Measurements from ENCODE around the gene ARHGAP25. TPM values are rescaled to one million over a fixed set of nuclear protein-coding genes. Genes with fewer than 3 reads are reported as not detected.

Gene ARHGAP25
- total RNA-seq, 1 donor from 2014 or later, result 5.8 TPM

GRCh38 chr2:68791914-68792313 is 57.3 kb downstream of the ARHGAP25 start:
- no peak overlapping the region for H3K4me2 ChIP-seq
- Mint-ChIP-seq H3K4me3 (no peak overlapping the region), H3K27ac (no peak overlapping the region), H3K36me3 (no peaks in the 10 kb centered on the region), H3K9me3 (no peaks in the 10 kb centered on the region), H3K27me3 (ENCODE audit: insufficient read depth, low read depth) (peaks cover 3% of the 10 kb centered on the region), H3K4me1 (no peaks in the 10 kb centered on the region)
- no peaks in the 10 kb centered on the region for H3K9me3 ChIP-seq (ENCODE audit: low read depth)
- no peak overlapping the region for H3K27ac ChIP-seq
- H2AFZ ChIP-seq (replicated peaks), result no peak overlapping the region
- H3K27me3 ChIP-seq, result no peaks in the 10 kb centered on the region
- no peaks in the 10 kb centered on the region for H3K4me1 ChIP-seq
- no peaks in the 10 kb centered on the region for H4K20me1 ChIP-seq (ENCODE audit: low read depth)
- no peak overlapping the region for H3K9ac ChIP-seq
- TF ChIP-seq CTCF (IDR thresholded peaks at IDR 0.05) (no peak), EZH2phosphoT487 (IDR thresholded peaks at IDR 0.05) (no peak)
- H3K4me3 ChIP-seq, result no peak overlapping the region
- H3F3A ChIP-seq (ENCODE audit: low read depth), result no peaks in the 10 kb centered on the region
- H3K36me3 ChIP-seq, result no peaks in the 10 kb centered on the region
- no peak for DNase-seq (ENCODE audit: low spot score)
- no peaks in the 10 kb centered on the region for H3K79me2 ChIP-seq (ENCODE audit: low read depth)

- H4K20me1 ChIP-seq (ENCODE audit: low read depth), result no peaks in the 10 kb centered on the region
- H3K36me3 Mint-ChIP-seq, result no peaks in the 10 kb centered on the region
- no peak overlapping the region for H2AFZ ChIP-seq (replicated peaks)
- no peak overlapping the region for H3K4me3 Mint-ChIP-seq
- H3K4me2 ChIP-seq, result no peak overlapping the region
- no peak for DNase-seq (ENCODE audit: low spot score)
- no peaks in the 10 kb centered on the region for H3K27me3 ChIP-seq
- H3K36me3 ChIP-seq, result no peaks in the 10 kb centered on the region
- no peaks in the 10 kb centered on the region for H3K4me1 ChIP-seq
- peaks cover 3% of the 10 kb centered on the region for H3K27me3 Mint-ChIP-seq (ENCODE audit: insufficient read depth, low read depth)
- H3K27ac Mint-ChIP-seq, result no peak overlapping the region
- TF ChIP-seq CTCF (IDR thresholded peaks at IDR 0.05) (no peak), EZH2 (IDR thresholded peaks at IDR 0.05) (no peak), EZH2phosphoT487 (IDR thresholded peaks at IDR 0.05) (no peak)
- no peak overlapping the region for H3K4me3 ChIP-seq
- H3K9ac ChIP-seq, result no peak overlapping the region
- H3K79me2 ChIP-seq (ENCODE audit: low read depth), result no peaks in the 10 kb centered on the region
- no peaks in the 10 kb centered on the region for H3K9me3 Mint-ChIP-seq
- no peaks in the 10 kb centered on the region for H3K4me1 Mint-ChIP-seq
- H3K9me3 ChIP-seq (ENCODE audit: low read depth), result no peaks in the 10 kb centered on the region
- H3K27ac ChIP-seq, result no peak overlapping the region
- H3F3A ChIP-seq (ENCODE audit: low read depth), result no peaks in the 10 kb centered on the region
Observed at GRCh38 chr2:68792751-68793150, 58.1 kb downstream of the ARHGAP25 start.

GRCh38 chr2:68796295-68796905 is 61.8 kb downstream of the ARHGAP25 start:
- H3K4me1 ChIP-seq, result peaks cover 7% of the 10 kb centered on the region
- DNase-seq (ENCODE audit: low spot score), result no peak
- Mint-ChIP-seq H3K27ac (no peak overlapping the region), H3K4me3 (no peak overlapping the region), H3K36me3 (no peaks in the 10 kb centered on the region), H3K9me3 (no peaks in the 10 kb centered on the region), H3K4me1 (no peaks in the 10 kb centered on the region), H3K27me3 (ENCODE audit: insufficient read depth, low read depth) (peaks cover 3% of the 10 kb centered on the region)
- H4K20me1 ChIP-seq (ENCODE audit: low read depth), result no peaks in the 10 kb centered on the region
- H3K4me2 ChIP-seq, result no peak overlapping the region
- H3K27me3 ChIP-seq, result no peaks in the 10 kb centered on the region
- H3K79me2 ChIP-seq (ENCODE audit: low read depth), result no peaks in the 10 kb centered on the region
- no peaks in the 10 kb centered on the region for H3K9me3 ChIP-seq (ENCODE audit: low read depth)
- H3K4me3 ChIP-seq, result no peak overlapping the region
- no peak for TF ChIP-seq CTCF (IDR thresholded peaks at IDR 0.05)
- no peak for TF ChIP-seq EZH2phosphoT487 (IDR thresholded peaks at IDR 0.05)
- H3K36me3 ChIP-seq, result no peaks in the 10 kb centered on the region
- no peak overlapping the region for H3K27ac ChIP-seq
- H2AFZ ChIP-seq (replicated peaks), result no peak overlapping the region
- H3K9ac ChIP-seq, result no peak overlapping the region
- H3F3A ChIP-seq (ENCODE audit: low read depth), result no peaks in the 10 kb centered on the region
